ENCODE data around the gene ACP6.

ACP6 gene

DNA sequence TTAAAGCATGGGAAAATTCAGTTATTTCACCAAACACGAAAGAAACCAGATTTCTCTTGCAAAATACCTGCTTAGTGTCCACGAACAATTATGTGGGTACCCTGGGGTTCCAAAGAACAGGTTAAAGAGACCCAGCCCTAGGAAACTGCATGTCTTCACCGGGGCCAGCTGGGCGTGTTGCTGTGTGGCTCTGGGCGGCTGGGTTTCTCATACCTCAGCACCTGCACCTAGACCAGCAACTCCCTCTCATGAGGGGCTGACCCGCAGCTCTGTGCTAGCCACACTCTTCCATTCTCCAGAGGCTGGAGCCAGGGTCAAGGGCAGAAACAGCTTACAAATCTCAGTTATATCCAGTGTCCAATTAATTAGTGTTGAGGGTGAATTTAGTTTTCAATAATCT lies 40.3 kb downstream of the ACP6 start:
- H3K4me1 ChIP-seq (ENCODE audit: control insufficient read depth, insufficient read depth, low read length) = no peaks in the 10 kb centered on the region
- H3K36me3 ChIP-seq (ENCODE audit: insufficient read depth, low read length) = no peaks in the 10 kb centered on the region
- no peak overlapping the region for H3K9ac ChIP-seq (ENCODE audit: low read depth, low read length)
- H3K9me3 ChIP-seq (replicated peaks; ENCODE audit: low read length) = no peaks in the 10 kb centered on the region
- no peak overlapping the region for H3K4me2 ChIP-seq (ENCODE audit: low read length)
- H3K4me3 ChIP-seq (ENCODE audit: low read length) = no peak overlapping the region
- no peaks in the 10 kb centered on the region for H3K27me3 ChIP-seq (ENCODE audit: control insufficient read depth, insufficient read depth, low read length)

DNA sequence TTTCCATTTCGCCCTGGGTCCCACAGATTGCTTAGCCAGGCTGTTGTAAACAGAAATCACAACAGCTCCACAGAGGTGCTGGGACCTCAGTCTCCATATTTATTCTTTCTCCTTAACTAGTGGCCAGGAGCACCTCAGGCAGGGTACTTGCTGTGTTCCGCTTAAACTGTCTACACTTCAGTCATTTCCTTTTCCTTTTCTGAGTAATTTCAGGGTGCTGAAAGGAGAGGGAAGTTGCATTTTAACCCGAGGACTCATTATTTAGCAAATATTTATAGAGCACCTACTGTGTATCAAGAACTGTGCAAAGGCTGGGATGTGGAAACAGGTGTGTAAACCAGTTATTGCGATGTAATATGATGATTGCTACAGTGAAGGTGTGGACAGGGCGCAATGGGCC lies 41.9 kb downstream of the ACP6 start:
- H3K27me3 ChIP-seq (ENCODE audit: control insufficient read depth, insufficient read depth, low read length) = no peaks in the 10 kb centered on the region
- H3K4me1 ChIP-seq (ENCODE audit: control insufficient read depth, insufficient read depth, low read length) = no peaks in the 10 kb centered on the region

DNA sequence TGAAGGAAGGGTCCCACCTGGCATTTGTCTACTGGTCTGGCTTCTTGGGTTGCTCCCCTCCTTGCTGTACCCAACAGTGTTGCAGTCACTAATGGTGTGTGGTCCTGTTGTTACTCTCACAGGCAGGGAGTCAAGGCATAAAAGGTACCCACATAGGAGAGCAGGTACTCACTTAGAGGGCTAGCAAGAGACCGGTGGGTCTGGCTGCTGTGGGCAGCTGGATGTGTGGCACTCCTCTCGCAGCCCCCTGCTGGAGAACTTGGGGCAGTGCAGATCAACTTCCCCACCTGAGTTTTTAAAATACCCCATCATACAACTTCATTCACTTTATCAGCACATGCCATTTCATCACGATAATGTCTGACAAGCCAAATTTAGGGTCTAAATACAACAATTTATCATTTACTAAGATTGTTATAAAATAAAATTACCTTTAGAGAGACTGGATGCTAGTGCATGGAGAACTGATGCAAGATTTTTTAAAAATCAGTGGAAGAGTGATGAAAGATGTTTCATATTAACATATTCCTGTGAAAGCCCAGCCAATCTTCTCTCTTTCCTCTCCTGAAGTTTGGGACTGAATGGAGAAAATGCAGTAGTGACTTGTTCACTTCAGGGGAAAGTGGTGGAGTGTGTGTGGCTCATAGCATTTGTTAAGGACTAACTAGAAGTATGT lies 42.8 kb downstream of the ACP6 start:
- H3K27me3 ChIP-seq (ENCODE audit: control insufficient read depth, insufficient read depth, low read length) = no peaks in the 10 kb centered on the region
- no peak overlapping the region for H3K9ac ChIP-seq (ENCODE audit: low read depth, low read length)
- H3K4me3 ChIP-seq (ENCODE audit: low read length) = no peak overlapping the region
- H3K36me3 ChIP-seq (ENCODE audit: insufficient read depth, low read length) = peaks cover 4% of the 10 kb centered on the region
- H3K4me2 ChIP-seq (ENCODE audit: low read length) = no peak overlapping the region
- no peaks in the 10 kb centered on the region for H3K9me3 ChIP-seq (replicated peaks; ENCODE audit: low read length)
- H3K4me1 ChIP-seq (ENCODE audit: control insufficient read depth, insufficient read depth, low read length) = no peaks in the 10 kb centered on the region

More for the DNA sequence above, 41.9 kb downstream of the ACP6 start:
- no peak overlapping the region for H3K4me3 ChIP-seq (ENCODE audit: low read length)
- no peaks in the 10 kb centered on the region for H3K9me3 ChIP-seq (replicated peaks; ENCODE audit: low read length)
- peaks cover 4% of the 10 kb centered on the region for H3K36me3 ChIP-seq (ENCODE audit: insufficient read depth, low read length)
- no peak overlapping the region for H3K9ac ChIP-seq (ENCODE audit: low read depth, low read length)
- H3K4me2 ChIP-seq (ENCODE audit: low read length) = no peak overlapping the region

GRCh38 chr1:147626739-147627138 lies 43.6 kb downstream of the ACP6 start:
- Histone ChIP-seq H3K4me2 (ENCODE audit: low read length) (no peak overlapping the region), H3K36me3 (ENCODE audit: insufficient read depth, low read length) (peaks cover 4% of the 10 kb centered on the region), H3K9ac (ENCODE audit: low read depth, low read length) (no peak overlapping the region), H3K9me3 (replicated peaks; ENCODE audit: low read length) (no peaks in the 10 kb centered on the region), H3K4me1 (ENCODE audit: control insufficient read depth, insufficient read depth, low read length) (no peaks in the 10 kb centered on the region), H3K27me3 (ENCODE audit: control insufficient read depth, insufficient read depth, low read length) (no peaks in the 10 kb centered on the region), H3K4me3 (ENCODE audit: low read length) (no peak overlapping the region)

DNA sequence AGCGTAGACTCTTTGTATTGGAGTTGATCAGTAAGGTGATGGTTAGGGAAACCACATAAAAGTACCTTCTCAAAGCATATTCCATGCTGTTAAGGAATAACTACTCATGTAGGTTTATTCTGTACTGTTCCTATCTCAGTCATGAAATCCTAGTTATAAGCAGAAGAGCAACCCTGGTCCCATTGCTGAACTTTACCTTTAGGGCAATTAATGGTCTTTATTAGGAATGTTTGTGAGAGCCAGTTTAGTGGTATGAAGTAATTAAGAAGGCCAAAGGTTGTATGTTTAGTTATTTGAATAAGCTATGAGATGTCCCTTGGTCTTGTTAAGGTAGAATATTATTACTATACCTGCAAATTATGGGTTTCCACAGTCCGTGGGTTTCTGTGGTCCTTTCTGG lies 44.0 kb downstream of the ACP6 start:
- no peak overlapping the region for H3K4me2 ChIP-seq (ENCODE audit: low read length)
- no peaks in the 10 kb centered on the region for H3K4me1 ChIP-seq (ENCODE audit: control insufficient read depth, insufficient read depth, low read length)
- H3K36me3 ChIP-seq (ENCODE audit: insufficient read depth, low read length) = peaks cover 4% of the 10 kb centered on the region
- H3K9ac ChIP-seq (ENCODE audit: low read depth, low read length) = no peak overlapping the region
- H3K9me3 ChIP-seq (replicated peaks; ENCODE audit: low read length) = no peaks in the 10 kb centered on the region
- H3K27me3 ChIP-seq (ENCODE audit: control insufficient read depth, insufficient read depth, low read length) = no peaks in the 10 kb centered on the region
- H3K4me3 ChIP-seq (ENCODE audit: low read length) = no peak overlapping the region

DNA sequence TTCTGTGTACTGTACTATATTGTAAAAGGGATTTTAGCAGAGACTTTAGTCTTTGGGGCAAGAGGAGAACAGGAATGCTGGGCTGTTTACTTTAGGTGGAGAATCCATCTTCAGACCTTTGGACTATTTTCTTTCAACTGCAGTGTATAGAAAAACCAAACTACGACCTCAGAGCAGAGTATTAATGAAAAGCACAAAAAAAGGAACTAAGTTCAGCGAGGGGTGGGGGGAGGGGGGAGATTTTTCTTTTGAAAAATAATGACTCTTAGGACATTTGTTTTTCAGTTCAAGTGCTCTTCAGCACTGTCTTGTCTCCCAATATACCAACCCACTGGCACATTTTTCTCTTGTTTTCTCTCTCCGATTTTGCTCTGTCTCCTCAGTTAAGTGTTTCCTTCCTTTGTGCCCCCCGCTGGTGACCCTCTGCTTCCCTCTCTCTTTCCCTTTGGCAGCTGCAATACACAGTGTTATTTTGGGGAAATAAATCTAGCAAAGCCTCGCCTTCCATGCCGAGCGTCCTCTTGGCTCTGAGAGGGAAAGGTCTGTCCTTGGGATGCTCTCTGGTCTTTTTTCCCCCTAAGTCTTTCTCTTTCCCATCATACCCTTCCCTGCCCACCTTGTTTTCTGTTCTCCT lies 44.8 kb downstream of the ACP6 start:
- no peak overlapping the region for H3K4me3 ChIP-seq (ENCODE audit: low read length)
- H3K27me3 ChIP-seq (ENCODE audit: control insufficient read depth, insufficient read depth, low read length) = no peaks in the 10 kb centered on the region
- H3K36me3 ChIP-seq (ENCODE audit: insufficient read depth, low read length) = peaks cover 9% of the 10 kb centered on the region
- no peak overlapping the region for H3K9ac ChIP-seq (ENCODE audit: low read depth, low read length)
- no peak overlapping the region for H3K4me2 ChIP-seq (ENCODE audit: low read length)
- no peaks in the 10 kb centered on the region for H3K9me3 ChIP-seq (replicated peaks; ENCODE audit: low read length)
- no peaks in the 10 kb centered on the region for H3K4me1 ChIP-seq (ENCODE audit: control insufficient read depth, insufficient read depth, low read length)

GRCh38 chr1:147624529-147624928 lies 45.8 kb downstream of the ACP6 start:
- no peak overlapping the region for H3K4me3 ChIP-seq (ENCODE audit: low read length)
- H3K27me3 ChIP-seq (ENCODE audit: control insufficient read depth, insufficient read depth, low read length) = no peaks in the 10 kb centered on the region
- no peaks in the 10 kb centered on the region for H3K9me3 ChIP-seq (replicated peaks; ENCODE audit: low read length)
- H3K36me3 ChIP-seq (ENCODE audit: insufficient read depth, low read length) = peaks cover 18% of the 10 kb centered on the region
- H3K4me1 ChIP-seq (ENCODE audit: control insufficient read depth, insufficient read depth, low read length) = no peaks in the 10 kb centered on the region
- no peak overlapping the region for H3K4me2 ChIP-seq (ENCODE audit: low read length)
- no peak overlapping the region for H3K9ac ChIP-seq (ENCODE audit: low read depth, low read length)

DNA sequence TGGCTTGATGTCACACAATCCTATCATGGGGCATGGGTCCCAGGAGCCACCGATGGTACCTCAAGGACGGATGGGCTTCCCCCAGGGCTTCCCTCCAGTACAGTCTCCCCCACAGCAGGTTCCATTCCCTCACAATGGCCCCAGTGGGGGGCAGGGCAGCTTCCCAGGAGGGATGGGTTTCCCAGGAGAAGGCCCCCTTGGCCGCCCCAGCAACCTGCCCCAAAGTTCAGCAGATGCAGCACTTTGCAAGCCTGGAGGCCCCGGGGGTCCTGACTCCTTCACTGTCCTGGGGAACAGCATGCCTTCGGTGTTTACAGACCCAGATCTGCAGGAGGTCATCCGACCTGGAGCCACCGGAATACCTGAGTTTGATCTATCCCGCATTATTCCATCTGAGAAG lies 46.3 kb downstream of the ACP6 start:
- no peaks in the 10 kb centered on the region for H3K27me3 ChIP-seq (ENCODE audit: control insufficient read depth, insufficient read depth, low read length)
- peaks cover 22% of the 10 kb centered on the region for H3K36me3 ChIP-seq (ENCODE audit: insufficient read depth, low read length)
- H3K9ac ChIP-seq (ENCODE audit: low read depth, low read length) = no peak overlapping the region
- no peak overlapping the region for H3K4me3 ChIP-seq (ENCODE audit: low read length)
- H3K4me1 ChIP-seq (ENCODE audit: control insufficient read depth, insufficient read depth, low read length) = no peaks in the 10 kb centered on the region
- no peaks in the 10 kb centered on the region for H3K9me3 ChIP-seq (replicated peaks; ENCODE audit: low read length)
- H3K4me2 ChIP-seq (ENCODE audit: low read length) = no peak overlapping the region

- Histone ChIP-seq H3K27me3 (ENCODE audit: control insufficient read depth, insufficient read depth, low read length) (no peaks in the 10 kb centered on the region), H3K4me3 (ENCODE audit: low read length) (no peak overlapping the region), H3K9me3 (replicated peaks; ENCODE audit: low read length) (no peaks in the 10 kb centered on the region), H3K4me2 (ENCODE audit: low read length) (no peak overlapping the region), H3K4me1 (ENCODE audit: control insufficient read depth, insufficient read depth, low read length) (no peaks in the 10 kb centered on the region), H3K36me3 (ENCODE audit: insufficient read depth, low read length) (peaks cover 34% of the 10 kb centered on the region), H3K9ac (ENCODE audit: low read depth, low read length) (no peak overlapping the region)
Measured at GRCh38 chr1:147622731-147623130, 47.6 kb downstream of the ACP6 start.

DNA sequence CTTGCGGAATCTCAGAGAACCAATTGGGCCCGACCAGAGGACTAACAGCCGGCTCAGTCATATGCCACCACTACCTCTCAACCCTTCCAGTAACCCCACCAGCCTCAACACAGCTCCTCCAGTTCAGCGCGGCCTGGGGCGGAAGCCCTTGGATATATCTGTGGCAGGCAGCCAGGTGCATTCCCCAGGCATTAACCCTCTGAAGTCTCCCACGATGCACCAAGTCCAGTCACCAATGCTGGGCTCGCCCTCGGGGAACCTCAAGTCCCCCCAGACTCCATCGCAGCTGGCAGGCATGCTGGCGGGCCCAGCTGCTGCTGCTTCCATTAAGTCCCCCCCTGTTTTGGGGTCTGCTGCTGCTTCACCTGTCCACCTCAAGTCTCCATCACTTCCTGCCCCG lies 49.8 kb downstream of the ACP6 start:
- Histone ChIP-seq H3K27me3 (ENCODE audit: control insufficient read depth, insufficient read depth, low read length) (no peaks in the 10 kb centered on the region), H3K4me2 (ENCODE audit: low read length) (no peak overlapping the region), H3K9me3 (replicated peaks; ENCODE audit: low read length) (no peaks in the 10 kb centered on the region), H3K36me3 (ENCODE audit: insufficient read depth, low read length) (peaks cover 48% of the 10 kb centered on the region), H3K4me3 (ENCODE audit: low read length) (no peak overlapping the region), H3K9ac (ENCODE audit: low read depth, low read length) (no peak overlapping the region), H3K4me1 (ENCODE audit: control insufficient read depth, insufficient read depth, low read length) (no peaks in the 10 kb centered on the region)

DNA sequence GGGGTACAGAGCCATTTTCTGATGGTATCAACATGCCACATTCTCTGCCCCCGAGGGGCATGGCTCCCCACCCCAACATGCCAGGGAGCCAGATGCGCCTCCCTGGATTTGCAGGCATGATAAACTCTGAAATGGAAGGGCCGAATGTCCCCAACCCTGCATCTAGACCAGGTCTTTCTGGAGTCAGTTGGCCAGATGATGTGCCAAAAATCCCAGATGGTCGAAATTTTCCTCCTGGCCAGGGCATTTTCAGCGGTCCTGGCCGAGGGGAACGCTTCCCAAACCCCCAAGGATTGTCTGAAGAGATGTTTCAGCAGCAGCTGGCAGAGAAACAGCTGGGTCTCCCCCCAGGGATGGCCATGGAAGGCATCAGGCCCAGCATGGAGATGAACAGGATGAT lies 50.6 kb downstream of the ACP6 start:
- no peak overlapping the region for H3K4me3 ChIP-seq (ENCODE audit: low read length)
- no peaks in the 10 kb centered on the region for H3K9me3 ChIP-seq (replicated peaks; ENCODE audit: low read length)
- peaks cover 49% of the 10 kb centered on the region for H3K36me3 ChIP-seq (ENCODE audit: insufficient read depth, low read length)
- H3K9ac ChIP-seq (ENCODE audit: low read depth, low read length) = no peak overlapping the region
- no peaks in the 10 kb centered on the region for H3K27me3 ChIP-seq (ENCODE audit: control insufficient read depth, insufficient read depth, low read length)
- no peak overlapping the region for H3K4me2 ChIP-seq (ENCODE audit: low read length)
- H3K4me1 ChIP-seq (ENCODE audit: control insufficient read depth, insufficient read depth, low read length) = no peaks in the 10 kb centered on the region

- Histone ChIP-seq H3K36me3 (ENCODE audit: insufficient read depth, low read length) (peaks cover 51% of the 10 kb centered on the region), H3K9ac (ENCODE audit: low read depth, low read length) (no peak overlapping the region), H3K27me3 (ENCODE audit: control insufficient read depth, insufficient read depth, low read length) (no peaks in the 10 kb centered on the region), H3K4me2 (ENCODE audit: low read length) (no peak overlapping the region), H3K4me1 (ENCODE audit: control insufficient read depth, insufficient read depth, low read length) (no peaks in the 10 kb centered on the region), H3K4me3 (ENCODE audit: low read length) (no peak overlapping the region), H3K9me3 (replicated peaks; ENCODE audit: low read length) (no peaks in the 10 kb centered on the region)
Measured at GRCh38 chr1:147618771-147619170, 51.6 kb downstream of the ACP6 start.

All from skeletal muscle satellite cell (primary cell).